GM06990 (cell line): ENCODE results near the gene IRF2BP2.
"Not testable (repeated sequence)": the region's sequence is repeated elsewhere in the genome, so short reads cannot be mapped to it uniquely, and the experiment has no call there.

Experiments
- DNase-seq: peaks from one replicate; pipeline ENCODE4 v3.0.0-alpha.2; 2011; ENCODE audit not compliant: insufficient read length; ENCODE audit errors: extremely low read depth
- H3K27me3 ChIP-seq: replicated peaks from 2 replicates; pipeline ENCODE4 v1.6.0; 2011; ENCODE audit warnings: low read length; ENCODE audit not compliant: control insufficient read depth, insufficient read depth
- H3K36me3 ChIP-seq: 2 replicates; pipeline ENCODE4 v1.5.1; 2011; ENCODE audit warnings: low read length; ENCODE audit not compliant: control insufficient read depth, insufficient read depth
- H3K4me3 ChIP-seq: replicated peaks from 2 replicates; pipeline ENCODE4 v1.5.1; 2011; ENCODE audit warnings: low read depth, mild to moderate bottlenecking, control low read depth, low read length
- TF ChIP-seq, protein P1 (sequence below): IDR thresholded peaks from 2 replicates; pipeline ENCODE4 v1.5.1; 2011; ENCODE audit warnings: low read length, control low read depth, mild to moderate bottlenecking, inconsistent platforms; ENCODE audit not compliant: insufficient read depth, poor library complexity, severe bottlenecking

Gene IRF2BP2

DNA sequence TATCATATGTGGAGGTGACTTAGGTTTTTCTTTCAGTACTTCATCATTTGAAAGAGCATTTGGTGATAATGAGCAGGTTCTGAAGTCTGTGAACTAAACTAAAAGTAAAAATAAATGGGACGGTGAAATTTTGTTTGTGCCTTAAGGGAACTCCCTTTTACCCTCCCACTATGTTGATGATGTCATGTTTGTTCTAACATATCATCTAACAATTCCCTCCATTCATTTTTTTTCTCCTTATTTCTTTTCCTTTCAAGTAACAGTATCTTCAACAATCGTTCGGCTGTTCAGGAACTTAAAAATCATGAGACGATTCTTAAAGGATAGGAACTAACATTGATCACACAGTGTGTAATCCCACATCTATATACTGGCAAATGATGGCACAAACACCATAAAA lies 30.0 kb upstream of the IRF2BP2 start:
- no peak for DNase-seq
- H3K36me3 ChIP-seq: no peaks in the 10 kb centered on the region
- no peak overlapping the region for H3K4me3 ChIP-seq
- TF ChIP-seq, protein P1, sequence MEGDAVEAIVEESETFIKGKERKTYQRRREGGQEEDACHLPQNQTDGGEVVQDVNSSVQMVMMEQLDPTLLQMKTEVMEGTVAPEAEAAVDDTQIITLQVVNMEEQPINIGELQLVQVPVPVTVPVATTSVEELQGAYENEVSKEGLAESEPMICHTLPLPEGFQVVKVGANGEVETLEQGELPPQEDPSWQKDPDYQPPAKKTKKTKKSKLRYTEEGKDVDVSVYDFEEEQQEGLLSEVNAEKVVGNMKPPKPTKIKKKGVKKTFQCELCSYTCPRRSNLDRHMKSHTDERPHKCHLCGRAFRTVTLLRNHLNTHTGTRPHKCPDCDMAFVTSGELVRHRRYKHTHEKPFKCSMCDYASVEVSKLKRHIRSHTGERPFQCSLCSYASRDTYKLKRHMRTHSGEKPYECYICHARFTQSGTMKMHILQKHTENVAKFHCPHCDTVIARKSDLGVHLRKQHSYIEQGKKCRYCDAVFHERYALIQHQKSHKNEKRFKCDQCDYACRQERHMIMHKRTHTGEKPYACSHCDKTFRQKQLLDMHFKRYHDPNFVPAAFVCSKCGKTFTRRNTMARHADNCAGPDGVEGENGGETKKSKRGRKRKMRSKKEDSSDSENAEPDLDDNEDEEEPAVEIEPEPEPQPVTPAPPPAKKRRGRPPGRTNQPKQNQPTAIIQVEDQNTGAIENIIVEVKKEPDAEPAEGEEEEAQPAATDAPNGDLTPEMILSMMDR: no peak
- no peaks in the 10 kb centered on the region for H3K27me3 ChIP-seq

DNA sequence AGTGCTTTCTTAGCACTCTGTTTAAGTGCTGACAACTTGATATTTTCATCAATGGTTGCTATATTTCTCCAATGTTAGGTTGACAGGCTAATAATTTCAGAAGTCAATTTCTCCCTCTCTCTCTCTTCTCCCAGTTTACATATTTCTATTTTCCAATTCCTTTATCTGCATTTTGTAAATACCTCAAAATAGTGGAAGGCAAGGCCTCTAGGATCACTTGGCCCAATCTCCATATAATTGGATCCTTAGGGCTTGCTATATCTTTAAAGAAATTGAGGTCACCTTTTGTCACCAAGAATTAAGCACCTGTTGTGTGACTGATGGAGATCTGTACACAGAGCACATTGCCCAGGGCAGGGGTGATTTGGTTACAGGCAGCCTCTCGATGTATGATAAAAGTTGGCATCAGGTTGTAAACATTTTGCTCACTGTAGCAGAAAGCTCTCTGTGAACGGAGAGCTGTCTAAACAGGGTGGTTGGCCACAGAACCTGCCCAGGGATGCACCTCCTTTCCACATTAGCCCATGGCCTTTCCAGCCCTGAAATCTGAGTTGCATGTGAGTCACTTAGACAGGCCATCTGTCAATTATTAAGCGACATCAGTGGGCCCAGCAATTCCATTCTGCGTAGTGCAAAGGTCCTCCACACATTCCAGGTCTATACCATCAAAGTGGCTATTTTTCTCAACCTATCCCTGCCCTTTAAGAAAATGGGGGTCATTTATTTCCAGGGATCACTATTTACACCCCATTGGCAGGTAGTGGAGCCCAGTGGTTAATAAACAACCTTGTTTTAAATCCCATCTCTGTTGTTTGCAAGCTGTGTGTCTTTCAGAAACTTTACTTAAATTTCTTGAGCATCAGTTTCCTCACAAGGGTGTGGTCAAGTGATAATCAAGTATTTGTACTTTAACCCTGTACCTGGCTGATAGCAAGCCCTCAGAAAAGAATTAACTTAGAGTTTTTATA lies 29.1 kb upstream of the IRF2BP2 start:
- TF ChIP-seq, protein P1: no peak
- no peak for DNase-seq
- H3K36me3 ChIP-seq: no peaks in the 10 kb centered on the region
- no peak overlapping the region for H3K4me3 ChIP-seq
- H3K27me3 ChIP-seq: no peaks in the 10 kb centered on the region

DNA sequence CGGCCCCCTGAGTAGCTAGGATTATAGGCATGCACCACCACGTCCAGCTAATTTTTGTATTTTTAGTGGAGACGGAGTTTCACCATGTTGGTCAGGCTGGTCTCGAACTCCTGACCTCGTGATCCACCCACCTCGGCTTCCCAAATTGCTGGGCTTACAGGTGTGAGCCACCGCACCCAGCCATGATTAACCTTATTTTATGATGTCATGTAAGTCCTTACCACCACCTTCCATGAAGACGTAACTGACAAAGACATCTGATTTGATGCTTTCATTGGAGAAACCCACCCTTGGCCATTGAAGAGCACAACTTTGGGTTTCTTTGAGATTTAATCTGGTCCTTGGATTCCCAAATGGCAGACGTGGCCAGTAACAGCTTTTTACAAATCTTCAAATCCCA lies 24.9 kb upstream of the IRF2BP2 start:
- H3K27me3 ChIP-seq, H3K4me3 ChIP-seq, DNase-seq, H3K36me3 ChIP-seq: not testable (repeated sequence)

DNA sequence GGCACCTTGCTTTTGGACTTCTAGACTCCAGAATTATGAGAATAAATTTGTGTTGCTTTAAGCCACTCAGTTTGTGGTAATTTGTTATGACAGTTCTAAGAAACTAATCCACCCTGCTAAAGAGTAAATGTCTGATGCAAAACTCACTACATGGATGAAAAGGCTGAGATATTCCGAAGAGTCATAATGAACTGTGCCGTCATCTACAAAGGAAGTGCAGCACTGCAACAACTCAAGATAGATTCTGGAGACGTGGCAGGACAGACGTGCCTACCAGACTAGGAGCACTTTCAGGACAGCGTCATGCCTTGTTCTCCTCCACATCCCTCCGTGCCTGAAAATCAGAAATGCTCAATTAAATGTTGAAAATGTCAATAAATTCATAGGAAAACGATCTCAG lies 24.4 kb upstream of the IRF2BP2 start:
- TF ChIP-seq, protein P1: no peak
- Histone ChIP-seq H3K36me3 (no peaks in the 10 kb centered on the region), H3K4me3 (no peak overlapping the region), H3K27me3 (no peaks in the 10 kb centered on the region)
- no peak for DNase-seq

DNA sequence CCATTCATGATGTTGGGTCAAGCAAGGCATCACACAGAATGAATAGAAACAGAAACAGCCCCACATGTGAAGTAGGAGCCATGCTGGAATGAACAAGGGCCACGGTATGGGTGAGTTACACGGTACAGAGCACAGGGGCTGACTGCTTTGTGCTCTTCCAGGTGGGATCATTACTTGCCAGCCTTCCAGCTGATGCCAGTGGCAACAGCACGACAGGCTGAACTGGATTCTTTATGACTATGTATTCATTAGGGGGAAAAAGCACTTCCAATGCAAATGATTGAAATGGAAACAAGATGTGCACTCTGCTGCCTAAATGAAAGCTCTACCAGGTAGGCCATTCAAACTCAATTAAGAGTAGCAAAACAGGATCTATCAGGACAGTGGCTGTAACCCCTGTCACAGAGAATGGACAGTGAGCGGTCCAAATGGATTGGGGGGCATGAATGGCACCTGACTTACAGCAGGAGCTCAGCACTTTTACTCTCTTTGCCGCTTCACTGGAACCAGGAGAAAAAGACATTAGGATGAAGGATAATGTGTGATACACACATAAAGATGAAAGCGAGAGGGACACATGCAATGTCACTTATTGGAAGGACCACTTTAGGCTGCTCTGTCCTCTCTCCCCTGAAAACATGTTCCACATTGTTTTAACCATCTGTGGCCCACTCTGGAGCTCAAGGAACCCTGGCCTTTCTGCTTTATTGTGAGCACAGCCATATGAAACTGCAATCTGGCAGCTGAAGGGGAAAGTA lies 23.4 kb upstream of the IRF2BP2 start:
- TF ChIP-seq, protein P1: no peak
- DNase-seq: no peak
- H3K27me3 ChIP-seq: no peaks in the 10 kb centered on the region
- H3K36me3 ChIP-seq: no peaks in the 10 kb centered on the region
- H3K4me3 ChIP-seq: no peak overlapping the region

DNA sequence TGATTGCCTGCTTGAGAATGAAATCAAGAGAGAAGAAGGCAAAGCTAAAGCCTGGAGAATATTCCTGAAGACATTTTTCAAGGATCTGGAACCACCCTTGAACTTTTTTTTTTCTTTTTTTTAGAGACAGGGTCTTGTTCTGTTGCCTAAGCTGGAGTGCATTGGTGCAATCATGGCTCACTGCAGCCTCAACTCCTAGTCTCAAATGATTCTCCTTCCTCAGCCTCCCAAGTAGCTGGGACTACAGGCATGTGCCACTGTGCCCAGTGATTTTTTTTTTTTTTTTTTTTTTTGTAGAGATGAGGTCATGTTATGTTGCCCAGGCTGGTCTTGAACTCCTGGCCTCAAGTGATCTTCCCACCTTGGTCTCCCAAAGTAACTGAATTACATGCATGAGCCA lies 22.2 kb upstream of the IRF2BP2 start:
- no peak for DNase-seq
- no peaks in the 10 kb centered on the region for H3K27me3 ChIP-seq
- H3K4me3 ChIP-seq: no peak overlapping the region
- TF ChIP-seq, protein P1: no peak
- no peaks in the 10 kb centered on the region for H3K36me3 ChIP-seq
